Stimulated activated CD4-positive, alpha-beta T cell treated with anti-CD3 and anti-CD28 coated beads, Interleukin-1b, Interleukin-23, amount 100 ng/mL, for 4 hours (primary cell): ENCODE measurements around the gene AKAP8L.
"Not testable (repeated sequence)": the region's sequence is repeated elsewhere in the genome, so short reads cannot be mapped to it uniquely, and the experiment has no call there.

Experiments used
- DNase-seq, 2 donors: peaks; one replicate each; pipeline ENCODE4 v3.0.0-alpha.2; 2020; ENCODE audit warnings: low read depth in 2 of 2

The AKAP8L gene

GRCh38 chr19:15421136-15421695 is 2.4 kb upstream of the AKAP8L start:
- no peak for DNase-seq

- no peak for DNase-seq
Observed at GRCh38 chr19:15419413-15420025, 731 bp upstream of the AKAP8L start.

- no peak for DNase-seq
Observed at GRCh38 chr19:15418231-15418578, 583 bp downstream of the AKAP8L start.

GRCh38 chr19:15417699-15418098 is 1.1 kb downstream of the AKAP8L start:
- DNase-seq, result no peak

- no peak for DNase-seq
Observed at GRCh38 chr19:15412832-15413231, 6.0 kb downstream of the AKAP8L start.

GRCh38 chr19:15411351-15411750 is 7.4 kb downstream of the AKAP8L start:
- DNase-seq, result not testable (repeated sequence)

GRCh38 chr19:15404780-15405211 is 14.0 kb downstream of the AKAP8L start:
- no peak for DNase-seq

- no peak for DNase-seq
Observed at GRCh38 chr19:15404097-15404779, 14.6 kb downstream of the AKAP8L start.

GRCh38 chr19:15403151-15403531 is 15.6 kb downstream of the AKAP8L start:
- DNase-seq, result no peak

GRCh38 chr19:15402411-15403150 is 16.2 kb downstream of the AKAP8L start:
- DNase-seq, result no peak

GRCh38 chr19:15401397-15401710 is 17.4 kb downstream of the AKAP8L start:
- no peak for DNase-seq

GRCh38 chr19:15400521-15401396 is 18.0 kb downstream of the AKAP8L start:
- DNase-seq, result no peak

- DNase-seq, result no peak
Observed at GRCh38 chr19:15399635-15400034, 19.2 kb downstream of the AKAP8L start.

GRCh38 chr19:15399234-15399515 is 19.6 kb downstream of the AKAP8L start:
- no peak for DNase-seq

GRCh38 chr19:15398501-15399233 is 20.1 kb downstream of the AKAP8L start:
- no peak for DNase-seq

GRCh38 chr19:15397782-15398181 is 21.0 kb downstream of the AKAP8L start:
- DNase-seq, result no peak

- no peak for DNase-seq
Observed at GRCh38 chr19:15397236-15397635, 21.6 kb downstream of the AKAP8L start.

- no peak for DNase-seq
Observed at GRCh38 chr19:15396436-15396835, 22.4 kb downstream of the AKAP8L start.

GRCh38 chr19:15395251-15395650 is 23.5 kb downstream of the AKAP8L start:
- not testable (repeated sequence) for DNase-seq

- DNase-seq, result no peak
Observed at GRCh38 chr19:15394426-15394825, 24.4 kb downstream of the AKAP8L start.

GRCh38 chr19:15393963-15394362 is 24.8 kb downstream of the AKAP8L start:
- no peak for DNase-seq
